Kidney capillary endothelial cell (primary cell): Measurements from ENCODE around the gene MAMLD1.

Experiments used
- DNase-seq: peaks from one replicate; pipeline ENCODE4 v3.0.0-alpha.2; 2018; ENCODE audit warnings: low spot score

Gene MAMLD1

GRCh38 chrX:150502979-150503897, 140.1 kb downstream of the MAMLD1 start:
- no peak for DNase-seq

GRCh38 chrX:150503898-150504219, 140.7 kb downstream of the MAMLD1 start:
- no peak for DNase-seq

GRCh38 chrX:150504397-150505182, 141.5 kb downstream of the MAMLD1 start:
- DNase-seq, result peak; percentile 63

- no peak for DNase-seq
These were observed 142.9 kb downstream of the MAMLD1 start for GRCh38 chrX:150506020-150506419.

- DNase-seq, result no peak
These were observed 143.4 kb downstream of the MAMLD1 start for GRCh38 chrX:150506486-150506885.

GRCh38 chrX:150507251-150507856, 144.2 kb downstream of the MAMLD1 start:
- DNase-seq, result peak; percentile 58

- DNase-seq, result no peak
These were observed 144.9 kb downstream of the MAMLD1 start for GRCh38 chrX:150508018-150508417.

GRCh38 chrX:150508451-150509367, 145.6 kb downstream of the MAMLD1 start:
- DNase-seq, result peak; percentile 38

- no peak for DNase-seq
These were observed 146.6 kb downstream of the MAMLD1 start for GRCh38 chrX:150509703-150510102.

- DNase-seq, result no peak
These were observed 149.4 kb downstream of the MAMLD1 start for GRCh38 chrX:150512461-150512901.

GRCh38 chrX:150513544-150513943, 150.4 kb downstream of the MAMLD1 start:
- no peak for DNase-seq

- no peak for DNase-seq
These were observed 151.3 kb downstream of the MAMLD1 start for GRCh38 chrX:150514462-150514861.

- DNase-seq, result no peak
These were observed 152.7 kb downstream of the MAMLD1 start for GRCh38 chrX:150515801-150516200.

- no peak for DNase-seq
These were observed 154.3 kb downstream of the MAMLD1 start for GRCh38 chrX:150517303-150517910.

- DNase-seq, result no peak
These were observed 159.4 kb downstream of the MAMLD1 start for GRCh38 chrX:150522494-150522893.

- DNase-seq, result no peak
These were observed 162.2 kb downstream of the MAMLD1 start for GRCh38 chrX:150525061-150525919.

- no peak for DNase-seq
These were observed 163.6 kb downstream of the MAMLD1 start for GRCh38 chrX:150526692-150527091.

GRCh38 chrX:150527108-150527507, 164.0 kb downstream of the MAMLD1 start:
- no peak for DNase-seq

- no peak for DNase-seq
These were observed 166.5 kb downstream of the MAMLD1 start for GRCh38 chrX:150529587-150529986.

- no peak for DNase-seq
These were observed 167.7 kb downstream of the MAMLD1 start for GRCh38 chrX:150530821-150531220.
